Ectodermal cell (in vitro differentiated cells): Measurements from ENCODE around the gene SLC49A3.
"Not testable (repeated sequence)": the region's sequence is repeated elsewhere in the genome, so short reads cannot be mapped to it uniquely, and the experiment has no call there.

Experiments
- H3K27ac ChIP-seq: 2 replicates; pipeline ENCODE4 v1.7.0; 2013; ENCODE audit warnings: mild to moderate bottlenecking, low read depth, low read length; ENCODE audit not compliant: insufficient read depth, poor library complexity, severe bottlenecking
- H3K27me3 ChIP-seq: 2 replicates; pipeline ENCODE4 v1.7.0; 2013; ENCODE audit warnings: mild to moderate bottlenecking, low read length; ENCODE audit not compliant: insufficient read depth, control insufficient read depth, poor library complexity, severe bottlenecking
- H3K36me3 ChIP-seq: one replicate; pipeline ENCODE4 v1.7.0; 2013; ENCODE audit warnings: low read length; ENCODE audit not compliant: control insufficient read depth, insufficient read depth
- H3K4me1 ChIP-seq: one replicate; pipeline ENCODE4 v1.7.0; 2013; ENCODE audit warnings: low read length; ENCODE audit not compliant: control insufficient read depth, insufficient read depth
- H3K4me3 ChIP-seq: 2 replicates; pipeline ENCODE4 v1.7.0; 2013; ENCODE audit warnings: low read depth, low read length, control low read depth; ENCODE audit not compliant: insufficient read depth
- H3K9me3 ChIP-seq: 2 replicates; pipeline ENCODE4 v1.7.0; 2013; ENCODE audit warnings: mild to moderate bottlenecking, low read length, moderate library complexity; ENCODE audit not compliant: control insufficient read depth
- WGBS, 2 experiments: methylation state at CpG; one replicate each; pipeline ENCODE4 v1.1.7; 2013; ENCODE audit warnings: missing lambda C conversion rate in 2 of 2; 5-methylcytosine and 5-hydroxymethylcytosine counted together

SLC49A3 gene

DNA sequence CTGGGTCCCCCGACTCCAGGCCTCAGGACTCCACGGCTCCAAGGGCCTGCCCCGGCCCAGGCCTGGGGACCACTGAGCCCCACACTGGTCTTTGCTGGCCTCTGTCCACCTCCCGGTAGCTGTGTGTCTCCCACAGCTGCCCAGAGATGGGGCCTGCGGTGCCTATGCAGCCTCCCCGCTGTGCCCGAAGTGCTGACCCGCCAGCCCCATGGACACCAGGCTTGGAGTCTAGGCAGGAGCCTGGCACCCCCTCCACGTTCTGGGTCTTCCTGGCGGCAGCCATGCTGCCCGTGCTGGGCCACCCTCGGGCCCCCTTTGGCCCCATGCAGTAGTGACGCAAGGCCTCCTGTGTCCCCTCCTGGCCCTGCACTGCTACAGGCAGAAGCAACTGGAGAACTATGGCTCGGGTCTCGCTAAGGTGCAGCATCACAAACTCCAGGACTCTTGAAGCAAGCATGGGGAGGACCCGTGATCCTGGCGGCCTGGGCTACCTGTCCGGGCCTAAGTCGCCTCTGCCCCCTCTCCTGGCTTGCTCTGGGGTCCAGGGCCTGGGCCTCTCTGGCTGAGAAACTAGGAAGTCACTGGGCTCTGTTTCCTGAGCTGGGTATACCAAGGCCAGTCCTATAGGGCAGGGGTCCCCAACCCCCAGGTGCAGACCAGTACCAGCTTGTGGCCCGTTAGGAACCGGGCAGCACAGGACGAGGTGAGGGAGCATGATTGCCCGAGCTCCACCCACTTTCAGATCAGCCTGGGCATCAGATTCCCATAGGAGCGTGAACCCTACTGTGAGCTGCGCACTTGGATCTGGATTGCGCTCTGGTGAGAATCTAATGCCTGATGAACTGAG, 13.7 kb downstream of the SLC49A3 start:
- Histone ChIP-seq H3K4me1 (peaks cover 10% of the 10 kb centered on the region), H3K4me3 (peak overlapping the region; percentile 94), H3K27me3 (peaks cover 5% of the 10 kb centered on the region), H3K9me3 (no peaks in the 10 kb centered on the region), H3K36me3 (peaks cover 13% of the 10 kb centered on the region), H3K27ac (no peak overlapping the region)
- 86% methylated on average over 26 of the region's 26 CpGs for WGBS, 2 experiments

DNA sequence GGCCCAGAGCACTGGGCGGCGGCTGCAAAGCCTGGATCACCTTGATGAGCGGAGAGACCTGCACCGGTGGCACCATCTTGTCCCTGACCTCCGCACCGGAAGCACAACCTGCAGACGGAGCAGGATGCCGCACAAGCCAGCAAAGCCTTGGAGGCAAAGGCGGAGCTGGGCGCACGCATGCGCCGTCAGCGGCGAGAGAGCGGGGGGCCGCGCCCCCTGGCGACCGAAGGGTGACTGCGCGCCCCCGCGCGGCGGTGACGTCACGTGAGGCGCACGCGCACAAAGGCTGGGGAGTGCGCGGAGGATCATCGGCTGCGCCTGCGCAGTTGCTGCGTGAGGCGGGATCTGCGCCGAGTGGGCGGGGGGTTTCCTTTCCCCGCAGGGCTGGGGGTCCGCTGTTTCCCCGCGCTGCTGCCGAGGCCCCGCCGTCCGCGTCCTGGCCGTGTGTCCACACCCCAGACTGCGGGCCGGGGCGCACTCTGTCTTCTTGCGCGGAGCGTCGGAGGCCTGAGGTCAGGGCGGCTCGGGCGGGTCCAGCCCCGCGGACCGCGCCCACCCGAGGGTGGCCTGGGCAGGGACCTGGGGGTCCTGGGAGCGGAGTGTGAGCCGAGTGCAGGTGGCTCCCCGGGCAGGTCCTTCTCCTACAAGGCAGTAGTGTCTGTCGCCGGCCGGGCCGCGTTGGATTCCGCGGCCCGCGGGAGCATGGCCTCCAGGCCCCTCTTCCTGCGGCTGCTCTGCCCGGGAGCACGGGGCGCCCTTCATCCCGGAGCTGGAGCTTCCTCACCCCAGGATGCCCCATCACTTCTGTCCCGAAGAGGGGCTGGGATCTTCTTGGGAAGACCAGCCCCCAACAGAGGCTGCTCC, 14.5 kb downstream of the SLC49A3 start, which contains the start of the genes ATP5ME and MYL5:
Gene ATP5ME, minus strand, starts transcription at position 105 of the 864 bp plus-strand sequence. Its CDS starts 29 bp downstream, at position 76.
Gene MYL5, plus strand, starts transcription at position 371 of the 864 bp plus-strand sequence. CDS start 3,485 bp downstream, outside the sequence.
- Histone ChIP-seq H3K9me3 (no peaks in the 10 kb centered on the region), H3K36me3 (peaks cover 13% of the 10 kb centered on the region), H3K4me1 (peaks cover 10% of the 10 kb centered on the region), H3K27me3 (no peaks in the 10 kb centered on the region), H3K27ac (no peak within 1 kb of the TSS), H3K4me3 (peak within 1 kb of the TSS; percentile 94)
- WGBS, 2 experiments = 1% methylated on average over 84 of the region's 84 CpGs

DNA sequence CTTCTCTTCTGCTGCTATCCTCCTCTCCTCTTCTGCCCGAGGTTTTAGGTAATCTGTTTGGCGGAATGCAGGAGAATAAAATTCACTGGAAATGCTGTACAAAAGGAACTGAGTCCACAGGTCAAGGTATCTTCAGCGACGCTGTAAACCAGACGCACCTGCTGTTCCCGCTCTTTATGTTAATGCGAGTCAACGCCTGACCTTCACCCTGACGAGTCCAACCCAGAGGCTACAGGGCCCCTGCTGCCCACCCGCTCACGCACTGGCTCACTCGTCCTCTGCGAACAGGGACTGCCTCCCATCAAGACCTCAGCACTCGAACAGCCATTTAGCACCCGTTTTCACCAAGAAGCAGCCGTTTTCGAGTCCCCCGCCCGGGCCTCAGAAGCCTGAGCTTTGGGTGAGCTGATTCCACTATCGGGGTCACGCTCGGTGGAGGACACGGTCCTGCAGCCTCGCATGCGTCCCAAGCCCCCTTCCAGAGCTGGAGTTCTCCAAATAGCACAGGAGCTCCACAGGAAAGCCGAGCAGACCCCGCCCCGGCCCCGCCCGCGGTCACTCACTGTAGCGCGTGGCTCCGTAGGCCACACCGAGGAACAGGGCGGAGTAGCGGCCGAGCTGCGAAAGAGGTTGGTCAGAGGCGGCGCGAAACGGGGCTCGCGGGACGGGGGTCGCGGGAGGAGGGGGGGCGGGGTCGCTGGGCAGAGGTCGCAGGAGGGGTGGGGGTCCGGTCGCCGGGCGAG, 15.4 kb downstream of the SLC49A3 start:
- peaks cover 10% of the 10 kb centered on the region for H3K4me1 ChIP-seq
- H3K36me3 ChIP-seq = peaks cover 13% of the 10 kb centered on the region
- no peaks in the 10 kb centered on the region for H3K9me3 ChIP-seq
- no peaks in the 10 kb centered on the region for H3K27me3 ChIP-seq
- peak overlapping the region; percentile 94 for H3K4me3 ChIP-seq
- H3K27ac ChIP-seq = no peak overlapping the region
- 8 to 9% methylated on average over 55 of the region's 55 CpGs for WGBS, 2 experiments

DNA sequence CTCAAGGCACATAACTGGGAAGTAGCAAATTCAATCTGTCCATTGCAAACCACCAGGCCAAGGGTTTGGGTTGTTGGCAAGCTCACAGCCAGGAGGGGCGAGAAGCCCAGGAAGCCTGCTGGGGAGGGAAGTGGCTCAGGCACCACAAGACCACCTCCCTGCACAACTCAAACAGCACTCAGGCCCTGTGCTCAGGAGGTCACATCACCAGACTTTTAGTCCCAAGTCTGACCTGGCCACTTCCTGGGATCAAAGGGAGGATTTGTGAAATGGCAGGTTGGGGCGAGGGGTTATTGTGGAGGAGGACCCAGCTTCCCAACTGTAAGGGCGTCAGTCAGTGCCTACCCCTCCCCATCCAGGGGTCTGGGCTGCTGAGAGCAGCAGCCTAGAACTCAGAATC, 17.2 kb downstream of the SLC49A3 start:
- 96% methylated on average over 3 of the region's 3 CpGs for whole genome bisulfite sequencing, 2 experiments
- no peaks in the 10 kb centered on the region for H3K27me3 ChIP-seq

DNA sequence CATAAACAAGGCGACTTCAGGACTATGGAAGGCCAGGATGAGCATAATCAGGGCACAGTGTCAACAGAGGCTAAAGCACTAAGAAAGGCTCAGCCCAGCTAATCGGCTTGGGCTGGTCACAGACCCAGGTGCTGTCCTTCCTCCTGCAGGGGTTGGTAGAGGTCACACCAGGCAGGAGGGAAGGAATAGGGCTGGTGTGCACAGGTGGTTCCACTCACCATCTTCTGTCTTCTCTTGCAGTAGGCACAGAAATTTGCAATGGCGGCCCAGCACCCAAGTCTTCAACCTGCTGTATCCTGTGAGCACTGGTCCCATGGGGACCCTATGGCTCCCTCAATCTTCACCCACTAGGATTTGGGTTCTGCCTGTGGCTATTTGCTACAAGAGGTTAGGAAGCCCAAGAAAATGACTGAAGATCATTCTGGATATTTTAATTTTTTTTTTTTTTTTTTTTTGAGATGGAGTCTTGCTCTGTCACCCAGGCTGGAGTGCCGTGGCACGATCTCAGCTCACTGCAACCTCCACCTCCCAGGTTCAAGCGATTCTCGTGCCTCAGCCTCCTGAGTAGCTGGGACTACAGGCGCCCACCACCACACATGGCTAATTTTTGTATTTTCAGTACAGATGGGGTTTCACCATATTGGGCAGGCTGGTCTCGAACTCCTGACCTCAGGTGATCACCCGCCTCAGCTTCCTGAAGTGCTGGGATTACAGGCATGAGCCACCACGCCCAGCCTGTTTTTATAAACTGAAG, 19.0 kb downstream of the SLC49A3 start:
- not testable (repeated sequence) for H3K27me3 ChIP-seq, H3K4me3 ChIP-seq, H3K27ac ChIP-seq, H3K9me3 ChIP-seq, H3K4me1 ChIP-seq
- H3K36me3 ChIP-seq = peaks cover 13% of the 10 kb centered on the region
- WGBS, 2 experiments = 92 to 93% methylated on average over 11 of the region's 11 CpGs

More for the DNA sequence above, 17.2 kb downstream of the SLC49A3 start:
- H3K4me1 ChIP-seq = peaks cover 10% of the 10 kb centered on the region
- H3K9me3 ChIP-seq = no peaks in the 10 kb centered on the region
- no peak overlapping the region for H3K27ac ChIP-seq
- no peak overlapping the region for H3K4me3 ChIP-seq
- peaks cover 13% of the 10 kb centered on the region for H3K36me3 ChIP-seq

DNA sequence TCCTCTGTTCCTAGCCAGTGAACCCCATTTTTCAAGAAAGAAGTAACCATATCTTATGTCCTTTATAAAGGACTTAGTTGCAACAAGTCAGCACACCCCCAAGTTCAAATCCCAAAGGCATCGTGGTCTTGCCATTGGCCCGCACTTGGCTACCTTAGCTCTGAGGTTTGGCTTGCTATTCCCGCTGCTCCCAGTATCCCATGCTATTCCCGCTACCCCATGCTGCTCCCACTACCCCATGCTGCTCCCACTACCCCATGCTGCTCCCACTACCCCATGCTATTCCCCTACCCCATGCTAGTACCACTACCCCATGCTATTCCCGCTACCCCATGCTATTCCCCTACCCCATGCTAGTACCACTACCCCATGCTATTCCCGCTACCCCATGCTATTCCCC, 20.7 kb downstream of the SLC49A3 start:
- peaks cover 13% of the 10 kb centered on the region for H3K36me3 ChIP-seq
- H3K4me1 ChIP-seq, H3K27me3 ChIP-seq, H3K4me3 ChIP-seq, H3K9me3 ChIP-seq, H3K27ac ChIP-seq: not testable (repeated sequence)
- WGBS, 2 experiments = 91% methylated on average over 6 of the region's 6 CpGs

DNA sequence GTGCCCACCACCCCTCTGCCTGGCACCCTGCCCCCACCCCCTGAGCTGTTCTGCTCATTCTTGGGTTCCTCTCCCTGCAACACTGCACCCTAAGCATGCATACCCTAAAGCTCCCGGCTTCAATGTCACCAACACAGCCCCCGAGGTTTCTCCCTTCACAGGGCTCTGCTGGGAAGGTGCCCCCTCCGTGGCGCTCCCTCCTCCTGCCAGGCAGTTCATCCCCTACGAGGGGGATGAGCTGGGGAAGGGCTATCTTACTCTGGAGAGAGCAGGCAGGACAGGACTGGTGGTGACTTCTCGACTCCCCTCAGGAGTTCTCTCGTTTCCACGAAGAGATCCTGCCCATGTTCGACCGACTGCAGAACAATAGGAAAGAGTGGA, 21.4 kb downstream of the SLC49A3 start:
- no peak overlapping the region for H3K27ac ChIP-seq
- H3K4me3 ChIP-seq = no peak overlapping the region
- H3K4me1 ChIP-seq = no peaks in the 10 kb centered on the region
- H3K27me3 ChIP-seq = no peaks in the 10 kb centered on the region
- 68 to 71% methylated on average over 10 of the region's 10 CpGs for WGBS, 2 experiments
- no peaks in the 10 kb centered on the region for H3K9me3 ChIP-seq
- peaks cover 7% of the 10 kb centered on the region for H3K36me3 ChIP-seq

DNA sequence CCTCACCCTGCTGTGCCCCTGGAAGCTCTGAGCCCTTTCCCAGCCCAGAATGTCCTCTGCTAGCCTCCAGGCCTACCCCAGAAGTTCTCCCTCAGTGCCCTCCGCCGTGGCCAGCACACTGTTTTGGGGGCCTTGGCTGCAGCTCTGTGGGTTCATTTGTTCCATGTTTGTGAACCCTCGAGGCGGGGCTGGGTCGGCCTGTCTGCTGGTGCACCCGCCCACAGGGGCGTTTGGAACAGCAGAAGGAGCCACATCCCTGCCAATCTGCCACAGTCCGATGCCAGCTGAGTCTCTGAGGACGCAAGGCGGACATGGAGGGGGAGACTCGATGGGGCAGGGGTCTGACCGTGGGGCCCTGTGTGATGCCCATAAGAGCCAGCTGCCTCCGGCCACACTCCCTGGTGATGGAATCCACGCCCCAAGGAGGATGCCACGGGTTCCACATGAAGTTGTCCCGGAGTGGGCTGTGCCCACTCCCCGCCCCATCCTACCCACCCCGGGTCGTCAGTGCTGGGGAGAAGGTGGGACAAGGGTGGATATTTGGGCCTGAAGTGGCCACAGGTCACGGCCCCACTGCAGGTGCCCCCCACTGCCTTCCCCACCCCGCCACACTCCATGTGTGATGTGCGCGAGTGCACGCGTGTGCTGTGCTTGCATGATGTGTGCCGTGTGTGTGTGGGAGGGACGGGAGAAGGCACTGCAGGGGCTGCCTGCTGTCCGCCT, 22.0 kb downstream of the SLC49A3 start:
- Histone ChIP-seq H3K27ac (no peak overlapping the region), H3K4me3 (no peak overlapping the region), H3K36me3 (peaks cover 1% of the 10 kb centered on the region), H3K27me3 (no peaks in the 10 kb centered on the region), H3K4me1 (no peaks in the 10 kb centered on the region), H3K9me3 (no peaks in the 10 kb centered on the region)
- WGBS, 2 experiments = 94% methylated on average over 28 of the region's 28 CpGs

DNA sequence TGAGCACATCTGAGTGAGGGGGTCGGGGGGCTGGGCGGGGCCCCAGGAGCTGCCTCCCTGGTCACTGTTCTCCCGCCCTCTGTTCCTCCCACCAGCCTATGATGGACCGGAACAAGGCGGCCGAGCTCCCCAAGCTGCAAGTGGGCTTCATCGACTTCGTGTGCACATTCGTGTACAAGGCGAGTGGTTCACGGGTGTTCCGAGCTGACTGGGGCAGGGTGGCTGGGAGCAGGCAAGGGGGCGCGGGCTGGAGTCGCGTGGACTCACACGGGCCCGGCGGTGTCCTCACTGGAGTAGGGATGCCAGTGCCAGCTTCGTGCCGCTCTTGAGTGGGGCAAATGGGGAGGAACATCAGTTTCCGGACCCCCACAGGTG, 22.5 kb downstream of the SLC49A3 start:
- Histone ChIP-seq H3K4me3 (no peak overlapping the region), H3K4me1 (no peaks in the 10 kb centered on the region), H3K27ac (no peak overlapping the region), H3K9me3 (no peaks in the 10 kb centered on the region), H3K36me3 (no peaks in the 10 kb centered on the region), H3K27me3 (no peaks in the 10 kb centered on the region)
- WGBS, 2 experiments = 87 to 88% methylated on average over 22 of the region's 22 CpGs
